IgD-negative memory B cell (primary cell): ENCODE results near the gene SEPTIN3. TPM values are rescaled to one million over a fixed set of nuclear protein-coding genes. Genes with fewer than 3 reads are reported as not detected.
A peak's percentile ranks its signal among the peaks of the same experiment; 100 is the strongest.

Experiments
- H3K27ac Mint-ChIP-seq, 3 donors: one replicate each; pipeline ENCODE4 v1.8.0; 2020 to 2022; ENCODE audit warnings: mild to moderate bottlenecking in 3 of 3, mixed read lengths in 3 of 3, moderate library complexity in 1 of 3
- H3K27me3 Mint-ChIP-seq: one replicate; pipeline ENCODE4 v1.8.0; 2021; ENCODE audit warnings: mixed read lengths
- H3K36me3 Mint-ChIP-seq: one replicate; pipeline ENCODE4 v1.8.0; 2020; ENCODE audit warnings: mild to moderate bottlenecking, mixed read lengths
- H3K4me1 Mint-ChIP-seq, 3 donors: one replicate each; pipeline ENCODE4 v1.8.0; 2020 to 2022; ENCODE audit warnings: mixed read lengths in 3 of 3, mild to moderate bottlenecking in 1 of 3
- H3K4me3 Mint-ChIP-seq, 4 donors: one replicate each; pipeline ENCODE4 v1.8.0; 2020 to 2022; ENCODE audit warnings: mild to moderate bottlenecking in 4 of 4, mixed read lengths in 4 of 4, moderate library complexity in 3 of 4
- H3K9me3 Mint-ChIP-seq, 3 donors: one replicate each; pipeline ENCODE4 v1.8.0; 2020 to 2021; ENCODE audit warnings: mixed read lengths in 3 of 3, mild to moderate bottlenecking in 1 of 3
- polyA plus RNA-seq: library from polyadenylated mRNA; unstranded; fragments of 300-500 nt; fragmentation: Illumina TruSeq; gene quantifications from one replicate; pipeline ENCODE4 v1.2.3, GENCODE V29; 2021

SEPTIN3 gene, protein sequence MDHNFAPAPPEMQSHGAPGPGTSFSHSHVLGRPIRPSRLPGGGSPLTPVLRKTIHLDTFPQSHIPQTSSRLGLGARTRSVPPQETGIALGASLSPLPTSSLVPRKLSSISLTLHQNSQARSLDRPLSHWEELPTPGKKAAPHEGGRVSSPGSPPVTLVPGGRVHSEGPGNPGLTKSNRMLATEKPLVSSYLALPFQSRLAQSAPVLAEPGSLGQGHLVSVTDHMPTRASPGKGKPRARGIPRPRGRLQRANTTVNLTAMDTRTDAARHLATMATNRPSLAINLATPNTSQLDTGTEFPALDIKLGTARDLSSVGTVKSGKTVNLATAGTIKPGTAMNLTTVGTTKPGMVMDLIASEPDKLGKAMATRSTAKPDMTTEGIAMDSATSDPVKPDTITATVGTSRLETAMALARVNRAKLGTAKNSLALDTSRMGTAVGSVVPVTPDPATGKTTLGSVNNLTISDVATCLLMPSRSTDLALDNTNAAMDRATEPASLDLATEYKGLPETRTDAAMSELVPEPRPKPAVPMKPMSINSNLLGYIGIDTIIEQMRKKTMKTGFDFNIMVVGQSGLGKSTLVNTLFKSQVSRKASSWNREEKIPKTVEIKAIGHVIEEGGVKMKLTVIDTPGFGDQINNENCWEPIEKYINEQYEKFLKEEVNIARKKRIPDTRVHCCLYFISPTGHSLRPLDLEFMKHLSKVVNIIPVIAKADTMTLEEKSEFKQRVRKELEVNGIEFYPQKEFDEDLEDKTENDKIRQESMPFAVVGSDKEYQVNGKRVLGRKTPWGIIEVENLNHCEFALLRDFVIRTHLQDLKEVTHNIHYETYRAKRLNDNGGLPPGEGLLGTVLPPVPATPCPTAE
- polyA plus RNA-seq = 0.05 TPM

DNA sequence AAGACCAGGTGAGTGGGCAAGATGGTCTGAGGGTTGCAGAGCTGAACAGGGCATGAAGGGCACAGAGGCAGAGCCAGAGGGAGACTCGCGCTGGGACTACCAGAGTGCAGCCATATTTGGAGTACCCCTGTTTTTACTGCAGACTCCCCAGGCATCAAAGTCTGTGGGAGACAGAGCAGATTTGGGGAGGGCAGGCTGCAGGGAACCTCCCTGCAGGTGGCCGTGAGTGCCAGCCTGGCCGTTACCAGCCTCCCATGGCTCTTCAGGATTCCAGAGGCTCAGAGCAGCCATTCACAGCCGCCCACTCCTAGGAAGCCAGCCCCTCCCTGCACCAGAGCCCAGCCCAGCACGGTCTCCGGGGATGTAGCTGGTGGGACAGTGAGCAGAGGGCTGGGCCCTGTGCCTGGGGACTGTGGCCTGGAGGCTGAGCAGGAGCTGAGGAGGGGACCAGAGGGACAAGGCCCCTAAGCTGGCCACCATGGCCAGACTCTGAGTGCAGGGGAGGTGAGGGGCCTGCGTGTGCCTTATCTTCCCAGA is at the start of gene SEPTIN3:
Gene SEPTIN3, plus strand, starts transcription at position 334 of the 537 bp plus-strand sequence. CDS start 2,050 bp downstream, outside the sequence.
- Mint-ChIP-seq H3K4me1 (peaks cover 0 to 3% (median 0%) of the 10 kb centered on the region in 3 donors), H3K36me3 (no peaks in the 10 kb centered on the region), H3K9me3 (no peaks in the 10 kb centered on the region), H3K4me3 (no peak within 1 kb of the TSS), H3K27ac (peak within 1 kb of the TSS in 1 of 3 donors; percentile 62), H3K27me3 (peaks cover 24% of the 10 kb centered on the region)

DNA sequence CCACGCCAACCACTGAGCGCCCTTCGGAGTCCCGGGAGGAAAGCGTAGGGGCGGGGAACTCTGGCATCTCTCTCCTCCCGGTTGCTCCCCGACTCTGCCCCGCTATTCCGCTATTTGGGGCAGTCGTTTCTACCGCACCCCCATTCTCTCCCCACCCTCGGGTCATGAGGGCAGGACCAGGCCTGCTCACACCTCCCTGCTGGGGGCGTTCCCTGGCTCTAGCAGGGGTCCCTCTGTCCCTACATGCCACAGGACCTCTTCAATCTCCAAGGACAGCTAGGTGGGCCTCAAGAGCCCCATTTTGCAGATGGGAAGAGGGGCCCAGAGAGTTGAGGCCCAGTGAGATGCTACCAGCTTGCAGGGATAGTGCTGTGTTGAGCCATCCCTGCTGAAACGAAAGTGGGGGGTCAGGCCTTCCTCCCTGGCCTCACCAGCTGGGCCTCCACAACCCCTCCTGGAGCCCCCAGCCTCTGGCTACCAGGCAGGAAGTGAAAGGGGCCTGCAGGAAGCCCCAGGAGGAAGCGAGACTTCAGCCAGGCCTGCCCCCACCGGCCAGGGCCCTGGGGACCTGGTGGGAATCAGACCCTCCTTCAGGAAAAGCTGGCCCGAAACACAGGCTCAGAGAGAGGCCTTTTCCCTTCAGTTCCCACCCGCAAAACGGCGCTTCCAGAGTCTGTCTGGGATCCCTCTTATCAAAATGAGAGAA is 48.8 kb upstream of the SEPTIN3 start:
- H3K4me1 Mint-ChIP-seq = peaks cover 41 to 62% (median 58%) of the 10 kb centered on the region in 3 donors
- peaks cover 12% of the 10 kb centered on the region for H3K27me3 Mint-ChIP-seq
- no peaks in the 10 kb centered on the region for H3K9me3 Mint-ChIP-seq
- H3K36me3 Mint-ChIP-seq = peaks cover 11% of the 10 kb centered on the region
- H3K27ac Mint-ChIP-seq = peak overlapping the region; percentile 96 to 100 (median 97)
- peak overlapping the region; percentile 76 to 92 (median 90) for H3K4me3 Mint-ChIP-seq

DNA sequence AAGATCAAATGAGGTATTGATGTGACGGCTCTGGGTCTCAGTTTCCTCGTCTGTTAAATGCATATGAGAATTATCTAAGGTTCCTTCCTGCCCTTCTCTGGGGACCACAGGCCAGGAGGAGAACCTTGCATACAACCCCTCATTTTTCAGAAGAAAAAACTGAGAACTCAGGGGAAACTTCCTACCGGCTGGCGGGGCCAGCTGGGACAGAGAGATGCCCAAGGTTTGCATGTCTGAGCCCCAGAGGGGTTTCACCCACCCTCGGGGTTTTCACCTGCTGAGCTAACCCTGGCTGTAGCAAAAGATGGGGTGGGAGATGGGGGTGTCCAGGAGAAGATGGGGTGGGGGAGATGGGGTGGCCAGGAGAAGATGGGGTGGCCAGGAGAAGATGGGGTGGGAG is 46.9 kb upstream of the SEPTIN3 start:
- H3K4me3 Mint-ChIP-seq = peak overlapping the region in 3 of 4 donors; percentile 90 to 92 (median 90)

DNA sequence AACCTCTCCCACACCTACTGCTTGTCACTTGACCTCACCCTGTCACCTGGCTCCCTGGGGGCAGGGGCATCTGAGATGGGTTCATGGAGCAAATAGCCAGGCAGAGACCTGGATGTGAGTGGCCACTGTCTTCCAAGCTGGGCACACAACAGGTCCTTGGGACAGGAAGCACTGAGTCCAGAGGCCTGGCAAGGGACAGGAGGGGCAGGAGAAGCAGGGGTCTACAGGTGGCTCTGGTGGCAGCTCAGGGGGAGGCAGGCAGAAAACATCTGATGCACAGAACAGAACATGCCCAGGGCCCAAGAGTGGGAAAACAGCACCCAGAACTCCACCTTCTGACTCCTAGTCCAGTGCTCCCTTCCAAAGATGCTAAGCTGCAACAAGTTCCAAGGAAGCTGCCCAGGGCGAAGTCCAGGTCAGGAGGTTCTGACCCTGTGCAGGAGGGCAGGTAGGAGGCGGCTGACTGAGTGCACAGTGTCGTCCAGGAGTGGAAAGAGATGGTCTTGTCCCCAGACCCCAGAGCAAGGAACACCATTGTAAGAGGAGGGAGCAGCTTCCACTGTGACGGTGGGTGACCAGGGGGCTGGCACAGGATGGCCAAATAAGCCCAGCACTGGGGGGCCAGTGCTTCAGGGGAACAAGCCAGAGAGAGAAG is 46.2 kb upstream of the SEPTIN3 start:
- Mint-ChIP-seq H3K4me3 (peak overlapping the region; percentile 87 to 97 (median 93)), H3K27me3 (peaks cover 4% of the 10 kb centered on the region), H3K27ac (peak overlapping the region; percentile 97 to 100 (median 98)), H3K9me3 (no peaks in the 10 kb centered on the region), H3K4me1 (peaks cover 39 to 51% (median 48%) of the 10 kb centered on the region in 3 donors), H3K36me3 (peaks cover 11% of the 10 kb centered on the region)

More for the DNA sequence above, 46.9 kb upstream of the SEPTIN3 start:
- Mint-ChIP-seq H3K27me3 (peaks cover 4% of the 10 kb centered on the region), H3K36me3 (peaks cover 11% of the 10 kb centered on the region), H3K9me3 (no peaks in the 10 kb centered on the region), H3K4me1 (peaks cover 37 to 52% (median 48%) of the 10 kb centered on the region in 3 donors), H3K27ac (peak overlapping the region; percentile 96 to 100 (median 97))

DNA sequence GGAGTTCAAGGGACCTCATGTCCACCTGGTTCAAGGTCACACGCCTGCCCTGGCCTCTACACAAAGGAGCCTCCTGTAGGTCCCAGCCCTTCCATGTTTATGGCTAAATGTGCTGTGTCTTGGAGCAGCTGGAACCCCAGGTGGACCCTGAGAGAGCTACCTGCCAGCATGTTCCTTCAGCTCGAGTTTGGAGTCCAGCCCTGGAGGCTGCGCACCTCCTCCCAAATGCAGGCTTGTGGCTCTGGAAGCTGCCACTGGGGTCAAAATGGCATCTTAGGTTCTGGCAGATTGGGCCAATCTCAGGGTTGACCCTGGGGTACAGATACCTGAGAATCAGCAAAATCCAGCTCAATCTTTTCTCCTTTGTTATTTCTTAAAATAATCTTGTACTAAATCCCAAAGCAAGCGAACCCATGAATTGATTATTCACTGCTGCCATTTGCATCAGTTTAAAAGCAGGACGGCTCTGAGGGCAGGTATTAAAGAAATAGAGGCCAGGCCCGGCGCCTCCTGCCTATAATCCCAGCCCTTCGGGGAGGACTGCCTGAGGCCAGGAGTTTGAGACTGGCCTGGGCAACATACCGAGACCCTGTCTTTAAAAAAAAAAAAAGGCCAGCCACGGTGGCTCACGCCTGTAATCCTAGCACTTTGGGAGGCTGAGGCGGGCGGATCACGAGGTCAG is 45.5 kb upstream of the SEPTIN3 start:
- peak overlapping the region; percentile 97 to 100 (median 98) for H3K27ac Mint-ChIP-seq
- H3K4me1 Mint-ChIP-seq = peaks cover 38 to 47% (median 46%) of the 10 kb centered on the region in 3 donors
- H3K4me3 Mint-ChIP-seq = peak overlapping the region; percentile 90 to 99 (median 96)

DNA sequence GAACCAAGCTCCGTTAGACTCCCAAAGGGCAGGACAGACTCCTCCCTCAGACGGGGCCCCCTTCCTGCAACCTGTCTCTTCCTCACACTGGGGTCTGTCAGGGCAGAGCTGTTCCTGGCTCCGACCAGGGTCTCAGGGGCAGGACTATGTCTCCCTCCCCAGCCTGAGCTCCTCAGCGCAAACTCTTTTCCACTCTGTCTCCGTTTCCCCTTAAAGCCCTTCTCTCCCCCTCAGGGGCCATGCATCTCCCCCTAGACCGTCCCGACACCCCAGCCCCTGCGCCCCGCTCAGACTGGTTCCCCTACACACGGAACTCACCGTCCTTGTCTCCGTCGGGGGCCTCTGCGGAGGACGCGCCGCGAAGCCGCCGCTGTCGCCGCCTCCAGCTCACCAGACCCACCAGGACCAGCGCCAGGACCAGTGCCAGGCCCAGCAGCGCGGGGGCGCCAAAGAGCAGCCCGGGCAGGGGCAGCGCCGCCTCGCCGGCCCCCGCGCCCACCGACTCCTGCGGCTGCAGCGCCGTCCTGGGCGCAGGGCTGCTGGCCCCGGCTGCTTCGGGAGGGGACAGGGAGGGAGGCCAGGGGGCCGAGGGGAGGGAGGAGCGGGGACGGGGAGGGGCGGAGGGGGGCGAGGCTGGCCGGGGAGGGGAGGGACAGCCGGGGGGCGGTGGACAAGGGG is 43.3 kb upstream of the SEPTIN3 start:
- Mint-ChIP-seq H3K9me3 (no peaks in the 10 kb centered on the region), H3K27me3 (no peaks in the 10 kb centered on the region), H3K4me3 (peak overlapping the region; percentile 90 to 99 (median 96)), H3K27ac (peak overlapping the region; percentile 97 to 98 (median 98)), H3K4me1 (peaks cover 37 to 45% (median 37%) of the 10 kb centered on the region in 3 donors), H3K36me3 (peaks cover 11% of the 10 kb centered on the region)

More for the DNA sequence above, 45.5 kb upstream of the SEPTIN3 start:
- Mint-ChIP-seq H3K9me3 (no peaks in the 10 kb centered on the region), H3K36me3 (peaks cover 11% of the 10 kb centered on the region), H3K27me3 (peaks cover 4% of the 10 kb centered on the region)

DNA sequence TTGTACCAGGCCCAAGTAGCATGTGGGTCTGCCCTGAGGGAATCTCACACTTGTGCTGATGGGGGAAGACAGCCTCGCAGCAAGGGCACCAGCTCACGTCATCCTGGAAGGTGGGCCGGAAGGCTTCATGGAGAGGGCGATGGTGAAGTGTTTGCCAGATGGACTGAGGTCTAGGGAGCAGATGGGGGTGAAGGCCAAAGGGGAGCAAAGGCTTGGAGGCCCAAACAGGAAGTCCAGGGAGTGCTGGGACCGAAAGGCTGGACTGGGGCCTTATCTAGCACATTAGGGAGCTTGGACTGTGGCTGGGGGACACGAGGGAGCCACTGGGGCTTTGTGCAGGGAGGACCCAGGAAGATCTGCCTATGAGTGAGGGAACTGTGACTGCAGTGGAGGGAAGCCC is 41.4 kb upstream of the SEPTIN3 start:
- Mint-ChIP-seq H3K4me1 (peaks cover 28 to 38% (median 38%) of the 10 kb centered on the region in 3 donors), H3K27ac (peak overlapping the region; percentile 90 to 99 (median 94)), H3K36me3 (peaks cover 5% of the 10 kb centered on the region), H3K9me3 (no peaks in the 10 kb centered on the region), H3K4me3 (peak overlapping the region; percentile 48 to 93 (median 76)), H3K27me3 (no peaks in the 10 kb centered on the region)

DNA sequence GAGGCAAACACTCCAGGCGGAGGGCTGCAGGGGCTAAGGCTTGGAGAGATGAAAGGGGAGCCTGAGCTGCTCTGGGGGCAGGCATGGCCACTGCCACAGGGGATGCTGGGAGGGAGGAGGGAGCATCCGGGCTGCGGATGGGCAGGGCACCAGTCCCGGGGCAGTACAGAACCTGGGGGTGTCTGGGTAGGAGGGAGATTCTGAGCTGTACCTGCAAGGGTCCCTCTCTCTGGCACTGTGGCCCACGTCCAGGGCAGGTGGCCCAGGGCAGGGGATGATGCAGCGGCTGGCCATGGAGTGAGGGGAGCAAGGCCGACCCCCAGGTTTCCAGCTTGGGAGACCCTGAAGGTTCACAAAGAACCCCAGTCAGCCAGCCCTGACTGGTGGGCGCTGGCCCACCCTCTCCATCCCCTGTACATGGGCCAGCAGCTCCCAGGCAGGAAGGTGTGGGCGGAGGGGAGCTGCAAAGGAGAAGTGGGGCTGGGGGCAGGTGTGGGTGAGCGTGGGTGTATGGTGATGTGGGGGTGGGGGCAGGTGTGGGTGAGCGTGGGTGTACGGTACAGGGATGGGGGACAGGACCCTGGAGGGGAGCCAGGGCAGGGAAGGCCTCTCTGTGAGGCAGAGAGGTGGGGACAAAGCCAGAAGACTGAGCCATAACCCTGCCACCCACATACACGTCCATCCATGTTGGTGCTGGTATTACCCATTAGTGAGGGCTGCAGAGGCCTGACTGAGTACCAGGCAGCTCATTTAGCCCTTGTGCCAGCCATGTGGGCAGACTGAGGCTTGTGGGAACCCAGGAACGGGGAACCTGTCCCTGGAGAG is 40.4 kb upstream of the SEPTIN3 start:
- peak overlapping the region; percentile 90 to 99 (median 91) for H3K27ac Mint-ChIP-seq

DNA sequence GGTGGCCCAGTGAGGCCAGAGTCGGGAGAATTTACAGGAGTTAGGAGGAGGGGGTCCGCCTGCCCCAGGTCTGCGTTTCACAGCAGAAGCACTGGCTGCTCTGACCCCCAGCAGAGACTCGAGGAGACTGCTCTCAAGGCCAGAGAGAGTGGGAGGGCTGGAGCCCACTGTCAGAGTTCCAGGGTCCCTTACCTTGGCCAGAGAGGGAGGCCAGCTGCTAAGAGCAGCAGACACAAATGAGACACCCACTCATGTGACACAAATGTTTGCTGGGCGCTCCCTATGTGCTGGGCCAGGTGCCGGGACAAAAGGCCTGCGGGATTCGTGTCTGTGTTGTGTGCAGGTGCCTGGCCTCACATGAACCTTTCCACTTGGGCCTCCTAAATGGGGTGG is 39.8 kb upstream of the SEPTIN3 start:
- Mint-ChIP-seq H3K9me3 (no peaks in the 10 kb centered on the region), H3K27ac (peak overlapping the region; percentile 90 to 99 (median 91)), H3K27me3 (no peaks in the 10 kb centered on the region), H3K4me3 (peak overlapping the region; percentile 59 to 93 (median 66)), H3K36me3 (peaks cover 3% of the 10 kb centered on the region), H3K4me1 (peaks cover 32 to 43% (median 38%) of the 10 kb centered on the region in 3 donors)

More for the DNA sequence above, 40.4 kb upstream of the SEPTIN3 start:
- Mint-ChIP-seq H3K9me3 (no peaks in the 10 kb centered on the region), H3K4me3 (peak overlapping the region; percentile 59 to 93 (median 67)), H3K27me3 (no peaks in the 10 kb centered on the region), H3K36me3 (peaks cover 3% of the 10 kb centered on the region), H3K4me1 (peaks cover 31 to 38% (median 36%) of the 10 kb centered on the region in 3 donors)

DNA sequence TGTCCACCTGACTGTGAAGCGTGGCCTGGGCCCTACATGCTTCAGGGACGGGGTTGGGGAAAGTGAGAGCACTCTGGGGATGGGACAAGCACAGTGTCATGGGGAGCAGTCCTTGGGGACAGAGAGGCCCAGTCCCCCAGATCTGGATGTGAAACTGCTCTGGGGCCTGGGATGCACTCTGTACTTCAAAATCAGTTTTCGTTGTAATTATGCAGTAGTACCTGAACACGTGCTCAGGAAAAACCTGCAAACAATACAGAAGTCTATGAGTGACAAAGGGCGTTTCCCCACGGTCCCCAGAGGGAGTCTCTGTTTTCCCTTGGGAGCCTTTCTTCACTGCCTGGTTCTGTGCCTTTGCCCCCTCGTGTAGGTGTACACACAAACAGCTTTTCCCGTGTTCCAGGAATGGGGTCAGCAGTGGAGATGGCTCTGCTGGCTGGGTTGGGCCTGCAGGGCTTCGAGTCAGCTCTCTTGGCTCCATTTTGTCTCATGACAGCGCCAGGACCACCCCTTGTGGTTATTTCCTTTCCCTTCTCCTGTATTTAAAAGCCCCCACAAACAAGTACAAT is 37.5 kb upstream of the SEPTIN3 start:
- Mint-ChIP-seq H3K4me1 (peaks cover 32 to 57% (median 50%) of the 10 kb centered on the region in 3 donors), H3K27ac (peak overlapping the region; percentile 95 to 96 (median 95)), H3K4me3 (peak overlapping the region; percentile 8 to 79 (median 47))

DNA sequence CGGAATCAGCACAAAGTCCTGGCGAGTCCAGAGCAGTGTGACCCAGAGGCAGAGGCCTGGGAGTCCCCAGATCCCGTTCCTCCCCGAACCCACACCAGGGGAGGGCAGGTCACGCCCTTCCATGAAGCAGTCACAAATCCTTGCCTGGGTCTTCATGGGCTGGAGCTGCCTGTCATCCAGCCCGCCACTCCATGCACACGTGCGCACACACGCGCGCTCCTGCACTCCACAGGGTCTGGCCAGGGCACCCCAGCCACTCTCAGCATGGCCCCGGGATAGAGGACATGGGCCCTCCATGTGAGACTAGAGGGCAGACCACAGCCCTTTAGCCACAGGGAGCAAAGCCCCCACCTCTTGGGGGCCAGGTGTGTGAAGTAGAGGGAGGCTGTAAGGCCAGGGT is 36.9 kb upstream of the SEPTIN3 start:
- Mint-ChIP-seq H3K4me1 (peaks cover 32 to 59% (median 55%) of the 10 kb centered on the region in 3 donors), H3K27ac (peak overlapping the region; percentile 95 to 96 (median 95))

More for the DNA sequence above, 37.5 kb upstream of the SEPTIN3 start:
- no peaks in the 10 kb centered on the region for H3K9me3 Mint-ChIP-seq
- H3K27me3 Mint-ChIP-seq = no peaks in the 10 kb centered on the region
- no peaks in the 10 kb centered on the region for H3K36me3 Mint-ChIP-seq

More for the DNA sequence above, 36.9 kb upstream of the SEPTIN3 start:
- H3K9me3 Mint-ChIP-seq = no peaks in the 10 kb centered on the region
- H3K4me3 Mint-ChIP-seq = peak overlapping the region in 3 of 4 donors; percentile 57 to 79 (median 63)
- H3K36me3 Mint-ChIP-seq = no peaks in the 10 kb centered on the region
- no peaks in the 10 kb centered on the region for H3K27me3 Mint-ChIP-seq
